ENCODE measurements around the gene TLCD3A.

DNA sequence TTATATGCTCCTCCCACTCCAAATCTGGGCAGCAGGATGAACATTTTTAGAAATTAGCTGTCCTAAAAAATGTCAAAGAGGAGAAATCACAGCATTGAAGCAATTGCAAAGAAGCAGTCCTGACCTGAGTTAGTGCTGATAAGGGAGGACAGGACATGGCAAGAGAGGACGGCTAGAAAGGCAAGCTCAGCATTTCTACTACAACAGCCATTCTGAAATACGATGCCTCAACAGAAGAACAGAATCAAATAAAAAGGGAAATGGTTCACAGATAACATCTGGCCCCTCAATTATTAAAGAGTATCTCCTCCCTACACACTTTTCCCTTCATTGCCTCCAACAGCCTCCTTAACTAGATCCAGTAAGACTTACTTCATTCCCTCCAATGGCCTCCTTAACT is 36.0 kb upstream of the TLCD3A start:
- TF ChIP-seq, protein P1, sequence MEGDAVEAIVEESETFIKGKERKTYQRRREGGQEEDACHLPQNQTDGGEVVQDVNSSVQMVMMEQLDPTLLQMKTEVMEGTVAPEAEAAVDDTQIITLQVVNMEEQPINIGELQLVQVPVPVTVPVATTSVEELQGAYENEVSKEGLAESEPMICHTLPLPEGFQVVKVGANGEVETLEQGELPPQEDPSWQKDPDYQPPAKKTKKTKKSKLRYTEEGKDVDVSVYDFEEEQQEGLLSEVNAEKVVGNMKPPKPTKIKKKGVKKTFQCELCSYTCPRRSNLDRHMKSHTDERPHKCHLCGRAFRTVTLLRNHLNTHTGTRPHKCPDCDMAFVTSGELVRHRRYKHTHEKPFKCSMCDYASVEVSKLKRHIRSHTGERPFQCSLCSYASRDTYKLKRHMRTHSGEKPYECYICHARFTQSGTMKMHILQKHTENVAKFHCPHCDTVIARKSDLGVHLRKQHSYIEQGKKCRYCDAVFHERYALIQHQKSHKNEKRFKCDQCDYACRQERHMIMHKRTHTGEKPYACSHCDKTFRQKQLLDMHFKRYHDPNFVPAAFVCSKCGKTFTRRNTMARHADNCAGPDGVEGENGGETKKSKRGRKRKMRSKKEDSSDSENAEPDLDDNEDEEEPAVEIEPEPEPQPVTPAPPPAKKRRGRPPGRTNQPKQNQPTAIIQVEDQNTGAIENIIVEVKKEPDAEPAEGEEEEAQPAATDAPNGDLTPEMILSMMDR (IDR thresholded peaks at IDR 0.05): no peak
- TF ChIP-seq POLR2A (IDR thresholded peaks at IDR 0.05): no peak

Data from thyroid gland (tissue), 4 donors.